Right lobe of liver (tissue), 4 donors: ENCODE results near the gene CDKN2D.

ENCODE experiments used
- CTCF ChIP-seq, 4 donors: fragments of 200-600 bp in 3 of 4; fragments of 450-650 bp in 1 of 4; IDR thresholded peaks; one replicate each; pipeline versions ENCODE4 v1.5.1 to v1.8.0; 2016 to 2022; ENCODE audit warnings: antibody characterized with exemption in 4 of 4, mild to moderate bottlenecking in 2 of 4
- POLR2A ChIP-seq: fragments of 450-650 bp; IDR thresholded peaks from one replicate; pipeline ENCODE4 v1.6.1; 2017; ENCODE audit warnings: antibody characterized with exemption, mild to moderate bottlenecking
- donor health status: DM: no; HTN: no; CAD: no.
- donor health status: DM: no; HTN: no; CAD: no.
- donor health status: DM: no; HTN: yes; CAD: no.

GRCh38 chr19:10535613-10536012 lies 33.2 kb downstream of the CDKN2D start:
- TF ChIP-seq CTCF (IDR thresholded peaks at IDR 0.05) (no peak), POLR2A (no peak)
